Activated CD4-positive, CD25-positive, alpha-beta regulatory T cell (primary cell): ENCODE measurements around the gene CDH15.
A peak's percentile ranks its signal among the peaks of the same experiment; 100 is the strongest.
"Not testable (repeated sequence)": the region's sequence is repeated elsewhere in the genome, so short reads cannot be mapped to it uniquely, and the experiment has no call there.

Source experiments
- DNase-seq, 4 experiments: peaks; one replicate each; lab custom pipeline; 2025; lab: John Stamatoyannopoulos, UW

CDH15 gene

DNA sequence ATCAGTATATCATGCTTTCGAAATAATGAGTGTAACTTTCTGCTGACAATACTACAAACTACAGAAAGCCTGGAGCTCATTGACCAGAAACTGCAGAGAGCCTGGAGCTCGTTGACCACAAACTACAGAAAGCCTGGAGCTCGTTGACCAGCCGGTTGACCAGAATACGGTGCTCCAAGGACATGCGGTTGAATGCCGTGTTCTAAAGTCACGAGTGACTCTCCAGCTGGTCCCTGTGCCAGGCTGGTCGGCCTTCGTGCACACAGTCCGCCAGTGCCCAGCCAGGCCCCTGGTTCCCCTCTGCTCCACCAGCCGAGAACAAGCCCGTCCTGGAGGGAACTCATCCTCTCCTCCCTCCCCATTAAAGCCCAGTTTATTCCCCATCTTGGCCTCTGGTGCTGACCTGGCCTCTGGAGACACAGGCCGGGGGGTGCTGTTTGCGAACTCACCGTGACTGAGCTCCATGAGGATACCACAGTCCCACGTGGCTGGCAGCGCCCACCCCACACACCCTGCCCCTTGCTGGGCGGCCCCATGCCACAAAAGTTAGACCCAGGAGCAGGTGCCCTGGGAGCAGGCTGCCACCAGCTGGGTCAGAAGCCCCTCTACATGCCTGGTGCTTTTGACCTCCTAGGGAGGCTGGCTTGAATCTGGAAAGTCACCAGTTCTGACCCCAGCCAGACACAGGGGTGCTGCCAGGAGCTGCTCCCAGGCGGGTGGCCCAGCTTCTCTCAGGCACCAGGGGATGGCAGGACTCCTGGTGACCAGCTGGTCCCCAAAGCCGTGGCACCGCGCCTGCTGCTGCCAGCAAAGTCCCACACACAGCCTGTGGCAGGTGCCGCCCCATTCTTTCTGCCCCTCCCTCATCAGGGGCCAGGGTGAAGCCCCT lies 15.5 kb upstream of the CDH15 start:
- DNase-seq, result no peak

DNA sequence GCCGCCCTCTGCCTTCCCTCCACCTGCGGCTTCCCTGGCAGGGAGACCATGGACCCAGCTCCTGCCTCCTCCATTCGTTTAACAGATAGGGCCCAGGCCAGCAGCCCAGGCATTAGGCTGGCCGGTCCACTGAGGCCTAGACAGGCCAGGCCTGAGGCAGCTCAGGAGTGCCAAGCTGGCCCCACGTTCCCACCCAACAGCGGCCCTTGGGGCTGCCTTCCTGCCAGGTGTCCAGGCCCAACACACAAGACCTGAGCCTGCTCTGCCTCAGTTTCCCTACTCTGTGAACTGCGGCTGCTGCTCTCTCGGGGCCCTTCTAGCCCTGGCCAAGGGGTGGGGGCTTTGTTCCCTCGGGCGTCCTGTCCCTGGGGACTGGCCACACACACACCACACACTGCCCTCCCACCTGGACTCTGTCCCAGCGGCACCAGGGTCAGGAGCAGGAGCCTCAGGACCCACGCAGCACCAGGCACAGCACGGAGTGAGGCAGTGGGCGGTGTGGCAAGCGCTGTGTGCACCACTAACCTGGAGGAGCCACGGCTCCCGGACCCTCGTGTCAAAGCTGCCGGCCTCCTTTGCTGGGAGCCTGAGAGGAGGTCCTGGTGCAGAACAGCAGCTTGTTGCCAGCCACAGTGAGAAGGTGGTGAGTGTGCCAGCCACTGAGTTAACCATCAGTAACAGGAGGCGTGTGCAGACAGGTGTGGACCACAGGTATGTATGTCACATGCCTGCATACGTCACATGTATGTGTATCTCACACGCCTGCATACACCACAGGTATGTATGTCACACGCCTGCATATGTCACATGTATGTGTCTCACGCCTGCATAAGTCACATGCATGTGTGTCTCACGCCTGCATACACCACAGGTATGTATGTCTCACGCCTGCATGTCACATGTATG lies 14.6 kb upstream of the CDH15 start:
- no peak for DNase-seq

- DNase-seq, result no peak
These were observed 13.8 kb upstream of the CDH15 start for GRCh38 chr16:89157778-89158177.

- no peak for DNase-seq
These were observed 12.3 kb upstream of the CDH15 start for GRCh38 chr16:89159066-89159849.

- DNase-seq, result no peak
These were observed 11.6 kb upstream of the CDH15 start for GRCh38 chr16:89159850-89160354.

DNA sequence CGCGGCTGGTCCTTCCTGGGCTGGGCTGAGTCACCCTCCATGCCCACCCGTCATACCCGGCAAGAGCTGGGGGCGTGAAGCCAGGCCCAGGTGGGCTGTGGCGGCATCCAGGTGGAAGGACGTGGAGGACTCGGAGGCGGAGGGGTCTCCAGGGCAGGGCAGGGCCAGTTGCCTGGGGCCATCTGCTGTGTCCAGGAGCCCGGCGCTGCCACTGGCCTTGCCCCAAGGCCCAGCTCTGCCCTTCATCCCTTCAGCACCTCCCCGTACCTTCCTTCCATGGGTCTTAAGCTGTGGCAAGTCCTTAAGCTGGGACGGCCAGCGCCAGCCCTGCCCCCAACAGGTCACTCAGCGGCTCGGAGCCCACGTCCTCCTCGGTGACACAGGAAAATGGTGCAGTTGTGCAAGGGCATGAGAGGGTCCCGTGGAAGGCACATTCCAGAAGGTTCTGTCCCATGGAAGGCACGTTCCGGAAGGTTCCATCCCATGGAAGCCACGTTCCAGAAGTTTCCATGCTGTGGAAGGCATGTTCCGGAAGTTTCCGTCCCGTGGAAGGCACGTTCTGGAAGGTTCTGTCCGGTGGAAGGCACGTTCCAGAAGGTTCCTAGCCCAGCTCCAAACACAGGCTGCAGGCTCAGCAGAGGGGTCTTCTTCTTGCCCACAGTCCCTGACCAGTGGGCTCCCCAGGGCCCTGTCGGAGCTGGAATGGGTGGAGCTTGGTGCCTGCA lies 10.4 kb upstream of the CDH15 start:
- DNase-seq, result no peak

GRCh38 chr16:89161763-89162713 lies 9.5 kb upstream of the CDH15 start:
- no peak for DNase-seq

- DNase-seq, result no peak
These were observed 8.3 kb upstream of the CDH15 start for GRCh38 chr16:89163297-89163696.

DNA sequence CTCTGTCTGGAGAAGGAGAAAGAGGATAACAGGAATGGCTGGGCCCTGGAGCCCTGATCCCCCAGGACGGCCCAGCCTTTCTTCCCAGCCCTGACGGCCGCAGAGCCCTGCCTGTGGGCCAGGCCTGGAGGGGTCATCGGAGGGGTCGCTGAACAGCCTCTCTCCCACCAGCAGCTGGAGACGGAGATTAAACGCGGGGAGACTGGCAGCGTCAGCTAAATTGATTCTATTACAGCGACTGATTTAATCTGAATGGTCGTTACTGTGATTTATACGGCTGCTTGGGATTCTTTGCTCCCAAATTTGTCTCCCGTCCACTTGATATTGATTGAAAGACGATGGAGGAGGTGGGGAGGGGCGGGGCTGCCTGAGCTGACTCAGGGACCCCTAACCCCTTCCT lies 7.1 kb upstream of the CDH15 start:
- DNase-seq, result no peak

DNA sequence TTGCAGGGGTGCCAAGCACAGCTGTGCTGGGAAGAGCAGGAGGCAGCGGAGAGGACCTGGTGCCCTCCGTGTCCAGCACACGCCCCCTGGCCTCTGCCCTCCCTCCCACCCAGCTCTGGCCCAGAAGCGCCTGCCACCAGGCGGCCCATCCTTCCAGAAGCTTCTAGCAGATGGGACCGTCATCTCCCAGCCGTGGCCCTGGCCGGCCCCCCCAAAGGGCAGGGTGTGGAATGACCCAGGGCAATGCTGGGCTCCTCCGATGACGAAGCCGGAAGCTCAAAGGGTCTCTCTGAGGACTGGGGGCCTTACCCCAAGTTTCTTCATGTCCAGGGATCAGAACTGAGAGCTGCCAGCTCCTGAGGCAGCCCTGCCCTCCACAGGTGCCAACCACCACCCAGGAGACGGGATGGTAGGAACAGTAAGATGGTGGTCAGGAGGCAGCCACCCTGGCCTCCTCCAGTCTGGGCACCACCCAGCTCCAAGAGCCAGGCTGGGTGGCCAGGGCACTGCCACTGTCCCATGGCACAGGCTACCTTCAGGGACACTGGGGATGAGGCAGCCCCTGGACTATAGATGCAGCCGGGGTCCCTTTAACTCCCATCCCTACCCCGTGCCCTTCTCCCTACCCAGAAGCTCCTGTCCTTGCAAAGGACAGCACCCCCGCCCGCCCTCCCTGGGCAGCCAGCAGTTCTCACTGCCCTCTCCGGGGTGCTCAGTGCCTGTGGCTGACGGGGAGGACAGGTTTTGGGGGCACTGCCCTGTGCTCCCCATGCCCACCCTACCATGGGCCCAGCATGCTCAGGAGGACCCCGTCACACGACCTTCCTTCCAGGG lies 6.5 kb upstream of the CDH15 start:
- no peak for DNase-seq

DNA sequence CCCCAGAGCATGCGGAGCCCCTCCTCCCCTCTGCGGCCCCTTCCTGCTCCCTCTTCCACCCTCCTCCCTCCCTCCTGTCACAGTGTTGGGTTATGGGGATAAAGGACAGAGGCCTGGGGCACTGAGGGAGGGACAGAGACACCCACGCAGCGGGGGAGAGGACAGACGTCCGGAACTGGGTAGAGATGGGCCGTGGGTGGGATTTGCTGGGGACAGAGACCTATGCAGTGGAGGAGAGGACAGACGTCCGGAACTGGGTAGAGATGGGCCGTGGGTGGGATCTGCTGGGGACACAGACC lies 5.9 kb upstream of the CDH15 start:
- not testable (repeated sequence) for DNase-seq

GRCh38 chr16:89166696-89167424 lies 4.7 kb upstream of the CDH15 start:
- no peak for DNase-seq

- DNase-seq, result peak; percentile 72 to 82 (median 81)
These were observed 4.1 kb upstream of the CDH15 start for GRCh38 chr16:89167425-89167941.

- no peak for DNase-seq
These were observed 3.0 kb upstream of the CDH15 start for GRCh38 chr16:89168381-89169189.

DNA sequence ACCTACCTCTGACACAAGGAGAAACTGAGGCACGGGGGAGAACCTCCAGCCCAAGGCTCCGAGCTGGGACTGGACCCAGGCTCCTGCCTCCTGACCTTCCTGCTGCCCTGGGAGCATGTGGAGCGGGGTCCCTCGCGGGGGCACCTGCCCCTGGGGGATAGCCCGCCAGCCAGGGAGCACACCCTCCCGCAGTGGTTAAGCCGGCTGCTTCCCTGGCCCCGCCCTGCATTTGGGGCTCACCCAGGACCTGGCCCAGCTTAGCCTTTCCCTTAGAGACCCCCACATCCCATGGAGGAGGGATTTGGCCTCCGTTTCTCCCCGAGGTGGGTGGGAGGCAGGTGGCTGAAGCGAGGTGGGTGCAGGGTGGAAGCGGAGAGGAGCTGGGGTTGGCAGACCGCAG lies 1.8 kb upstream of the CDH15 start:
- no peak for DNase-seq

DNA sequence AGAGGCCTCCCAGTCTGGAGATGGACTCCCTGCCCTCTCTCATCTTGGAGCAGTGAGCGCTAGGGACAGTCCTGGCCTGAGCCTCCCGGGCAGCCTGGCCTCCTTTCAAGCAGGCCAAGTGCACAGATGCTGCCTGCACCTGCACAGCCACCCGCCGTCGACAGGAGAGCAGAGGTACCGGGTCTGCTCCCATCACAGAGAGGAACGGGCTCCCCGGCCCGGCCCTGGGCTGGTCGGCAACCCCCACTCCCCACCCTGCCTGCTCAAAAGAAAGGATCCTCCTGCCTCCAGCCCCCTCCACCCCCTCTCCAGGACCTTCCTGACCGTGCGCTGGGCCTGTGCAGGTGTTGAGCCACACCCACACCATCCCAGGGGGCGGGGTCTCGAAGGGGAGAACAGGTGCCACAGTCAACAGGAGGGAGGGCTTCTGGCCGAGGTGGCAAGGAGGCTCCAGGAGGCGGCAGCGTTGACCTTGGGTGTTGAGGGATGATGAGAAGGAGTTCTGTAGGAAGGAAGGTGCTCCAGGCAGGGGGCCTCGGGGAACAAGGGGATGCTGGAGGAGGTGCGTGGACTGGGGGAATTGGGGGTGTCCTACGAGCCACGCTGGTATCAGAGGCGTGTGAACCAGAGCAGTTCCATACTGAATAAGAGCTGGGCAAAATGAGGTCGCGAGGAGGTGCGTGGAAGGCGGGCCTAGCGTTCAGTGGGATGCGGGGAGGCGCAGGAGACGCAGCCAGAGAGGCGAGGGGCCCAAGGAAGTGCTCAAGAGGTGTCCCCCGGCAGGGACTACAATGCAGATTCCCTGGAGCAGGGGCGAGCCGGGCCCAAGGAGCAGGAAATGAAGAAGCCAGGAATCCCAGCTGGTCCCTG lies 967 bp upstream of the CDH15 start:
- DNase-seq, result no peak

- no peak for DNase-seq
These were observed 601 bp downstream of the CDH15 start for GRCh38 chr16:89172171-89172527.
